Amniotic stem cell (primary cell): Measurements from ENCODE around the gene IFFO2.
"Not testable (repeated sequence)": the region's sequence is repeated elsewhere in the genome, so short reads cannot be mapped to it uniquely, and the experiment has no call there.

Source experiments
- DNase-seq: peaks from one replicate; lab custom pipeline; 2025; lab: John Stamatoyannopoulos, UW

IFFO2 gene

DNA sequence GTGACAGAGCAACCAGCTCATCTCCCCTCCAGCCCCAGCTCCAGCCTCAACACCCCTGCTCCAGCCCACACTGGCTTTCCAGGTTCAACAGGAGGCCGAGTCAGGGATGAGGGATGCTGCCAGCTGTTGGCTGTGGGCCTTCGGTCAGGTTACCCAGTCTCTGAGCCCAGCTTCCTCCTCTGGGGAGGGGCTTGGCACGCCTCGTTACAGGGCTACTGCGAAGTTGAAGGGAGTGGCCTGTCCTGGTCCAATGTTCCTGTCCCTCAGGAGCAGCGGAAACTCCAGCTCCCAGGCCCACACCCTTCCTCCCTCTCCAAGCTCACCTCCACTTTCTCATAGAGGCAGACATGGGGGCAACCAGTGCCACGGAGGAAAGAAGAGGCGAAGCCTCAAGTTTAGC lies 81.9 kb downstream of the IFFO2 start:
- no peak for DNase-seq

GRCh38 chr1:18874036-18874435 lies 82.4 kb downstream of the IFFO2 start:
- DNase-seq: no peak

DNA sequence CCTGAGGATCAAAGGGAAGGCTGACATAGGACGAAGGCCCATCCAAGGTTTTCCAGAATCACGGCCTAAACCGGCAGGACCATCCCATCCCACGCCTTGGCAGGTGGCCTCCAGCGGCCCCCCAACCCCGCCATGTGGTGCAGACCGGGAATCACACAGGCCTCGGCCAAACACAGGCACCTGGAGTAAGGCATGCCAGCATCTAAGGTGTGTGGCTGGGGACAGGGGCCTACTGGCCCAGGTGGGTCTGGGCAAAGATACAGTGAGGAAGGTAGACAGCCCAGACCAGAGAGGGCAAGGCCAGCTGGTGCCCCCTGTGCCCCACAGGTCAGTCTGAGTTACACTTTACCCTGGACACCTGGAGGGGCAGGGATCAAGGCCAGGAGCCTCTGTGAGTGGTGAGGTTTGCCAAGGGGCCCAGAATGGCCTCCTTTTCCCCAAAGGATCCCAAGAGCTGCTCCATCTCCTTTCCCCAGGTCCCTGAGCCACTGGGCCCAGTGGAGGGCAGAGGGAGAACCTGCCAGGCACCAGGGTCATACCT lies 84.3 kb downstream of the IFFO2 start:
- no peak for DNase-seq

DNA sequence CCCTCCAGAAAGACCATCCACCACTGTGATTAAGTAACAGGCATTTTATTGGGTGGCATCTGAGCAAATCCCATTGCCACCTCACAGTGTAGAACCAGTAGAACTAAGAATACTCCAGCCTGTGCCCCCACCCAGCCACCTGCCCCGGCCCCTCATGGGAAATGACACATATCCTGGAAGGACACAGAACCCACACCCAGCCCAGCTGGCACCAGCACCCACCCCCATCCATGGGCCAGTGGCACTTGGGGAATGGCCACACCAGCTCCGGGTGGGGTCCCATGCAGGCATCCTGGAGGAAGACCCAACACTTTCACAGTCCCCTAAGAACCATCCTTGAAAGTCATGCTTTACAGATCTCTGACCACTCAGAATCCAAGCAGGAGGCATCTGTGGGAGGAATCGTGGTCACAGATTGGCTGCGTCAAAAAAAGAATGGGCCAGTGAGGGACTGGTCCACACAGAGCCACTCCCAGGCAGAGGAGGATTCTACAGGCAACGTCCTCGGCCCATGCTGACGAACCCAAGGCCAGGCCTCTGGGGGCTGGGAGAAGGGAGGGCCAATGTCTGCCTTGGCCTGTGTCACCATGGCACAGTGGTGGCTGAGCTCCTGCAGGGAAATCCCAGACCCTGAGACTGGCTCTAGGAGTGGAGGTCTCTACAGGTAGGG lies 84.9 kb downstream of the IFFO2 start:
- no peak for DNase-seq

- no peak for DNase-seq
Observed at GRCh38 chr1:18870957-18871356, 85.5 kb downstream of the IFFO2 start.

DNA sequence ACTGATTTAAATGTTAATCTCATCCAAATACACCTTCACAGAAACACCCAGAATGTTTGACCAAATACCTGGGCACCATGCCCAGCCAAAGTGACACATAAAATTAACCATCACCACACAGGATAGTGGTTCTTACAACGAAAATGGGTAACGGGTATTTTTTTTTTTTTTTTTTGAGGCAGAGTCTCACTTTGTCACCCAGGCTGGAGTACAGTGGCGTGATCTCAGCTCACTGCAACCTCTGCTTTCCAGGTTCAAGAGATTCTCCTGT lies 85.9 kb downstream of the IFFO2 start:
- DNase-seq: not testable (repeated sequence)

GRCh38 chr1:18869847-18870594 lies 86.5 kb downstream of the IFFO2 start:
- DNase-seq: no peak

DNA sequence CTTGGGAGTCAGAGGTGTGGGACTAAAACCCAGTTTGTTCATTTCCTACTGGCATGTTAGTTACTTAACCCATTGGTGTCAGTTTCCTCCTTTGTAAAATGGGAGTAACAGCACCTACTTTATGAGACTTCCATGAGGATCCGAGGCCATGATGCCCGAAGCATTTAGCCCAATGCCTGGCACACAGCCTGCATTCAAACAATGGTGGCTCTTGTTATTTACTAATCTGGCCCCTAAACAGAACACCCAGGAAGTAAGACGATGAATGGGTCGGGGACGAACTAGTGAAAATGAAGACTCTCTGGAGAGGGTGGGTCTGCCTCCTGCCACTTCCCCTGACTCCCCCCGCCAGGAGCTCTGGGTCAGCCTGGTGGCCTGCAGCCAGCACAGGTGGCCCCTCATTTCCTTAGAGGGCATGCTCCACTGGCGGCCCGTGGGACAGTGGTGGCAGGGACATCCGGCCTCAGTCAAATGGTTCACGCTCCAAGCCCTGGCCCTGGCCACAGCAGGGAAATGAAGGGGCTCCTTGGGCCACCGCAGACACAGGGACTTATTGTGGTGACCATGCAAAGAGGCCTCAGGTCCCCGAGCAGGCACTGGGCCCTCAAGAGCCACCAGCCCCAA lies 87.6 kb downstream of the IFFO2 start:
- no peak for DNase-seq

GRCh38 chr1:18868354-18868753 lies 88.1 kb downstream of the IFFO2 start:
- DNase-seq: no peak

- DNase-seq: no peak
Observed at GRCh38 chr1:18866846-18867245, 89.6 kb downstream of the IFFO2 start.

- no peak for DNase-seq
Observed at GRCh38 chr1:18866314-18866713, 90.2 kb downstream of the IFFO2 start.

GRCh38 chr1:18865176-18865575 lies 91.3 kb downstream of the IFFO2 start:
- no peak for DNase-seq

DNA sequence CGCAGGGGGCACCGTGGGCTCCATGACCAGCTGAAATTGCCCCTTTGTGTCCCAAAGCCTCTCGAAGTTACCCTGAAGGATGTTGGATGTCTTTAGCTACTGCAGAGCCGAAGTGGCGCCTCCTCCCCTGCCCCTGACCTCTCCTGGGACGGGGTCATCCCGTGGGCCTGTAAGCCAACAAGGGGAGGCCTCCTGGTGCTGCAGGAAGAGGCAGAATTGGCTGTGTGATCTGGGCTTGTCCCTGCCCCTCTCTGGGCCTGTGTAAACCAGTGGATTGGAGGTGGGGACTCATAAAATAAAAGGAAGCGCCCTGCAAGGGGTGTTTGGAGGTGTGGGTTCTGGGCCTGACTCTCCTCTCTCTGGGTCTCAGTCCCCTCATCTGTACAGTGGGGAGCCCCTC lies 94.9 kb downstream of the IFFO2 start:
- no peak for DNase-seq

GRCh38 chr1:18861082-18861481 lies 95.4 kb downstream of the IFFO2 start:
- DNase-seq: no peak

GRCh38 chr1:18859560-18859959 lies 96.9 kb downstream of the IFFO2 start, which contains the start of gene TAS1R2:
Gene TAS1R2, minus strand, starts transcription at chr1:18859660. Its CDS starts 0 bp downstream, at chr1:18859660.
- DNase-seq: no peak

- DNase-seq: no peak
Observed at GRCh38 chr1:18858070-18858688, 98.3 kb downstream of the IFFO2 start.

DNA sequence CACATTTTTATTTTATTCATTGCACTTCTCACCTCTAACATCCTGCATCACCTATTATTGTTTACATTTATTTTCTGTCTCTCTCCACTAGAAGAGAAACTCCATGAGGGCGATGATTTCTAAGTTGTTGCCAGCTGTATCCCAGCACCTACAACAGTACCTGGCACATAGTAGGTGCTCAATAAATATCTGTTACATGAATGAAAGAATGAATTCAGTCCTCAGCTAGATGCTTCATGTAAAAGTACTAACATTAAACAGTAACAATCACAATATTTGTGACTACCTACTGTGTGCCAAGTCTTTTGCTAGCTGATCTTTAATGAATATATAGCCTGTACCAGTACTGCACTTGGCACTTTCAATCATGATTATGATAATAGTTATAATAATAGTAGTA lies 100.0 kb downstream of the IFFO2 start:
- no peak for DNase-seq

DNA sequence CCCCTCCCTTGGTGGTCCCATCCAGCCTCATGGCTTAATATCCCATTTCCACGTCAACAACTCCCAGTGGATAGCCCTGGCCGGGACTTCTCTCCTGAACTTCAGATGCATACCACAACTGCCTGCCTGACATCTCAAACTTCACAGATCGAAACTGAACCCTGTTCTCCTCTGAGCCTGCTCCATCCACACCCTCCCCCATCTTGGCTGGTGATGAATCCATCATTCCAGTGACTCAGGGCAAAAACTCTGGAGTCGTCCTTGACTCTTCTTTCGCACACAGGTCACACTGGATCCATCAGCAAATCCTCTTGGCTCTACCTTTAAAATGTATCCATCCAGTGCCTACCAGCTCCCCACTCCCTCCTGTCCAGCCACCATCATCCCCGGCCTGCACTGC lies 100.9 kb downstream of the IFFO2 start:
- no peak for DNase-seq

DNA sequence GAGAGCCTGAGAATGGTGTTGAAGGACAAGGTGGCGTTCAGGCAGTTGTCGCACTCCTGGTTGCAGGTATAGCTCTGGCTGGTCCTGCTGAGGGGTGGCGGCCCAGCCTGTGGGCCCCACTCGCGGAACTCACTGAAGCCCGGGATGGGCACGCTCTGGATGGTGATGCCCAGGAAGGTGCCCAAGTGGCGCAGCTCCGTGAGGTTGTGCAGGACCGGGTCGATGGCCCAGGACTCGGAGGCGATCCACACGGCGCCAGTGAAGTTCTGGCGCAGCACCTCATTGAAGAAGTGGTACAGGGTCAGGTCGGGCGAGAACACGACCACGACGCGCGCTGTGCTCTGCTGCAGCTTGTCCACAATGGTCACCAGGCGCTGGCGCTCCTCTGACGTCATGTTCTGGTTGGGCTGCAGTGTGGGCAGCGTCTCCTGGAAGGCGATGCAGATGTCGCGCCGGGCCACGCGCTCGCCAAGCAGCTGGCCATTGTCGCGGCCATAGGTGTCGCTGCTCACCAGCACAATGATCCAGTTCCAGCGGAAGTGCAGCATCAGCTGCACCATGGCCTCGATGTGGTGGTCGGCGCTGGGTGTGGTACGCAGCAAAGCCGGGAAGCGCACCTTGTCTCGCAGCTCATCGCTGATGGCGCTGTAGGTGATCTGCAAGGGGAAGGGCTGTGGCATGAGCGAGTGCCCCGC lies 102.0 kb downstream of the IFFO2 start:
- DNase-seq: no peak
